ENCODE results near the gene PHF21A.

GRCh38 chr11:45932217-45932616 is 189.0 kb downstream of the PHF21A start:
- TF ChIP-seq EP300 (IDR thresholded peaks at IDR 0.05) (no peak), POLR2A (IDR thresholded peaks at IDR 0.05) (no peak)
